ENCODE data around the gene CFAP251. TPM values are rescaled to one million over a fixed set of nuclear protein-coding genes. Genes with fewer than 3 reads are reported as not detected.
"Not testable (repeated sequence)": the region's sequence is repeated elsewhere in the genome, so short reads cannot be mapped to it uniquely, and the experiment has no call there.

The CFAP251 gene
- polyA plus RNA-seq, 1 donor from 2014 or later, result 4.0 TPM

- H3K36me3 ChIP-seq (ENCODE audit: insufficient read depth, low read length), result no peaks in the 10 kb centered on the region
- H2AFZ ChIP-seq (ENCODE audit: low read depth, low read length), result no peak overlapping the region
- H3K9me3 ChIP-seq (ENCODE audit: low read length), result no peaks in the 10 kb centered on the region
- TF ChIP-seq, protein P1, sequence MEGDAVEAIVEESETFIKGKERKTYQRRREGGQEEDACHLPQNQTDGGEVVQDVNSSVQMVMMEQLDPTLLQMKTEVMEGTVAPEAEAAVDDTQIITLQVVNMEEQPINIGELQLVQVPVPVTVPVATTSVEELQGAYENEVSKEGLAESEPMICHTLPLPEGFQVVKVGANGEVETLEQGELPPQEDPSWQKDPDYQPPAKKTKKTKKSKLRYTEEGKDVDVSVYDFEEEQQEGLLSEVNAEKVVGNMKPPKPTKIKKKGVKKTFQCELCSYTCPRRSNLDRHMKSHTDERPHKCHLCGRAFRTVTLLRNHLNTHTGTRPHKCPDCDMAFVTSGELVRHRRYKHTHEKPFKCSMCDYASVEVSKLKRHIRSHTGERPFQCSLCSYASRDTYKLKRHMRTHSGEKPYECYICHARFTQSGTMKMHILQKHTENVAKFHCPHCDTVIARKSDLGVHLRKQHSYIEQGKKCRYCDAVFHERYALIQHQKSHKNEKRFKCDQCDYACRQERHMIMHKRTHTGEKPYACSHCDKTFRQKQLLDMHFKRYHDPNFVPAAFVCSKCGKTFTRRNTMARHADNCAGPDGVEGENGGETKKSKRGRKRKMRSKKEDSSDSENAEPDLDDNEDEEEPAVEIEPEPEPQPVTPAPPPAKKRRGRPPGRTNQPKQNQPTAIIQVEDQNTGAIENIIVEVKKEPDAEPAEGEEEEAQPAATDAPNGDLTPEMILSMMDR (IDR thresholded peaks at IDR 0.05; ENCODE audit: poor library complexity, severe bottlenecking), result no peak
- TF ChIP-seq POLR2AphosphoS5 (IDR thresholded peaks at IDR 0.05), result no peak
- no peak for TF ChIP-seq TAF1 (IDR thresholded peaks at IDR 0.05; ENCODE audit: low read depth)
- no peak overlapping the region for H3K27ac ChIP-seq (ENCODE audit: low read length)
- H3K9me2 ChIP-seq (ENCODE audit: insufficient read depth, low read length), result no peaks in the 10 kb centered on the region
- no peaks in the 10 kb centered on the region for H3K79me2 ChIP-seq (replicated peaks; ENCODE audit: insufficient read depth, low read length)
- no peak overlapping the region for H3K4me3 ChIP-seq (ENCODE audit: low read length)
- H3F3A ChIP-seq (ENCODE audit: insufficient read depth, low read length, poor library complexity, severe bottlenecking), result no peaks in the 10 kb centered on the region
- no peaks in the 10 kb centered on the region for H3K27me3 ChIP-seq (ENCODE audit: insufficient read depth, low read depth, low read length)
- H4K20me1 ChIP-seq (ENCODE audit: insufficient read depth), result no peaks in the 10 kb centered on the region
- no peak overlapping the region for H3K9ac ChIP-seq (ENCODE audit: low read length)
- H3K4me2 ChIP-seq (ENCODE audit: low read length), result no peak overlapping the region
These were observed 8.7 kb downstream of the CFAP251 start for GRCh38 chr12:121926874-121927706.

GRCh38 chr12:121927813-121928212 is 9.4 kb downstream of the CFAP251 start:
- no peak overlapping the region for H3K4me3 ChIP-seq (ENCODE audit: low read length)
- no peaks in the 10 kb centered on the region for H3K27me3 ChIP-seq (ENCODE audit: insufficient read depth, low read depth, low read length)
- H3K9me2 ChIP-seq (ENCODE audit: insufficient read depth, low read length), result no peaks in the 10 kb centered on the region
- no peaks in the 10 kb centered on the region for H3K79me2 ChIP-seq (replicated peaks; ENCODE audit: insufficient read depth, low read length)
- no peak overlapping the region for H2AFZ ChIP-seq (ENCODE audit: low read depth, low read length)
- no peak overlapping the region for H3K27ac ChIP-seq (ENCODE audit: low read length)
- no peak for TF ChIP-seq SMC3 (conservative IDR thresholded peaks at IDR 0.05; ENCODE audit: poor library complexity)
- TF ChIP-seq MXI1 (conservative IDR thresholded peaks at IDR 0.05; ENCODE audit: poor library complexity, severe bottlenecking), result no peak
- TF ChIP-seq EP300 (conservative IDR thresholded peaks at IDR 0.05; ENCODE audit: poor library complexity, severe bottlenecking), result no peak
- TF ChIP-seq EZH2 (IDR thresholded peaks at IDR 0.05; ENCODE audit: borderline replicate concordance, insufficient read depth, low read length, poor library complexity, severe bottlenecking), result no peak
- TF ChIP-seq POLR2AphosphoS5 (IDR thresholded peaks at IDR 0.05), result no peak
- TF ChIP-seq, protein P1 (IDR thresholded peaks at IDR 0.05; ENCODE audit: poor library complexity, severe bottlenecking), result no peak
- TF ChIP-seq TAF1 (IDR thresholded peaks at IDR 0.05; ENCODE audit: low read depth), result no peak
- TF ChIP-seq REST (IDR thresholded peaks at IDR 0.05; ENCODE audit: borderline replicate concordance), result no peak
- TF ChIP-seq RAD21 (conservative IDR thresholded peaks at IDR 0.05), result no peak
- H4K20me1 ChIP-seq (ENCODE audit: insufficient read depth), result no peaks in the 10 kb centered on the region
- H3K9ac ChIP-seq (ENCODE audit: low read length), result no peak overlapping the region
- H3K4me2 ChIP-seq (ENCODE audit: low read length), result no peak overlapping the region
- H3K9me3 ChIP-seq (ENCODE audit: low read length), result no peaks in the 10 kb centered on the region
- no peaks in the 10 kb centered on the region for H3K36me3 ChIP-seq (ENCODE audit: insufficient read depth, low read length)
- H3F3A ChIP-seq (ENCODE audit: insufficient read depth, low read length, poor library complexity, severe bottlenecking), result no peaks in the 10 kb centered on the region

- H3K9me2 ChIP-seq (ENCODE audit: insufficient read depth, low read length); H3K36me3 ChIP-seq (ENCODE audit: insufficient read depth, low read length); H3K4me3 ChIP-seq (ENCODE audit: low read length); H3K4me2 ChIP-seq (ENCODE audit: low read length); H3F3A ChIP-seq (ENCODE audit: insufficient read depth, low read length, poor library complexity, severe bottlenecking); H3K9me3 ChIP-seq (ENCODE audit: low read length); H3K27me3 ChIP-seq (ENCODE audit: insufficient read depth, low read depth, low read length); H4K20me1 ChIP-seq (ENCODE audit: insufficient read depth); H3K9ac ChIP-seq (ENCODE audit: low read length); H3K79me2 ChIP-seq (replicated peaks; ENCODE audit: insufficient read depth, low read length); H3K27ac ChIP-seq (ENCODE audit: low read length); H2AFZ ChIP-seq (ENCODE audit: low read depth, low read length): not testable (repeated sequence)
These were observed 11.2 kb downstream of the CFAP251 start for GRCh38 chr12:121929545-121929944.
